ENCODE data around the gene CBL. TPM values are rescaled to one million over a fixed set of nuclear protein-coding genes. Genes with fewer than 3 reads are reported as not detected.

The CBL gene
- total RNA-seq, 6 experiments from 2014 or later = 24.2 to 31.2 (median 26.1) TPM

DNA sequence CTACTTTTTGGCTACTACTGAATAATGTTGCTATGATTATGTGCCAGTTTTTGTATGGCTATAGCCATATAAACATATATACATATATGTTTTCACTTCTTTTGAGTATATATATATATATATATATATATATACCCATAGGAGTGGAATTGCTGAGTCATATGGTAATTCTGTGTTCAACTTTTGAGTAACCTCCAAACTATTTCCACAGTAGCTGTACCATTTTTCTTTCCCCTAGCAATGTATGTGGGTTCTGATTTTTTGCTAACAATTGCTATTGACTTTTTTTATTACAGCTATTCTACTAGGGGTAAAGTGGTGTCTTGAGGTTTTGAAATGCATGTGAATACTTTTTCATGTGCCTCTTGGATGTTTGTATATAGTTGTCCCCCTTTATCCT, 30.4 kb downstream of the CBL start:
- Mint-ChIP-seq H3K4me3 (peak overlapping the region; percentile 29; the same call in 1 of the 2 replicates), H3K4me1 (ENCODE audit: low read depth) (peaks cover 32% of the 10 kb centered on the region), H3K9me3 (no peaks in the 10 kb centered on the region), H3K27ac (peak overlapping the region; percentile 76), H3K36me3 (ENCODE audit: low read depth) (peaks cover 31% of the 10 kb centered on the region), H3K27me3 (ENCODE audit: insufficient read depth) (no peaks in the 10 kb centered on the region)
- TF ChIP-seq, protein P1, sequence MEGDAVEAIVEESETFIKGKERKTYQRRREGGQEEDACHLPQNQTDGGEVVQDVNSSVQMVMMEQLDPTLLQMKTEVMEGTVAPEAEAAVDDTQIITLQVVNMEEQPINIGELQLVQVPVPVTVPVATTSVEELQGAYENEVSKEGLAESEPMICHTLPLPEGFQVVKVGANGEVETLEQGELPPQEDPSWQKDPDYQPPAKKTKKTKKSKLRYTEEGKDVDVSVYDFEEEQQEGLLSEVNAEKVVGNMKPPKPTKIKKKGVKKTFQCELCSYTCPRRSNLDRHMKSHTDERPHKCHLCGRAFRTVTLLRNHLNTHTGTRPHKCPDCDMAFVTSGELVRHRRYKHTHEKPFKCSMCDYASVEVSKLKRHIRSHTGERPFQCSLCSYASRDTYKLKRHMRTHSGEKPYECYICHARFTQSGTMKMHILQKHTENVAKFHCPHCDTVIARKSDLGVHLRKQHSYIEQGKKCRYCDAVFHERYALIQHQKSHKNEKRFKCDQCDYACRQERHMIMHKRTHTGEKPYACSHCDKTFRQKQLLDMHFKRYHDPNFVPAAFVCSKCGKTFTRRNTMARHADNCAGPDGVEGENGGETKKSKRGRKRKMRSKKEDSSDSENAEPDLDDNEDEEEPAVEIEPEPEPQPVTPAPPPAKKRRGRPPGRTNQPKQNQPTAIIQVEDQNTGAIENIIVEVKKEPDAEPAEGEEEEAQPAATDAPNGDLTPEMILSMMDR (IDR thresholded peaks at IDR 0.05) = no peak
- DNase-seq = peak; percentile 28

DNA sequence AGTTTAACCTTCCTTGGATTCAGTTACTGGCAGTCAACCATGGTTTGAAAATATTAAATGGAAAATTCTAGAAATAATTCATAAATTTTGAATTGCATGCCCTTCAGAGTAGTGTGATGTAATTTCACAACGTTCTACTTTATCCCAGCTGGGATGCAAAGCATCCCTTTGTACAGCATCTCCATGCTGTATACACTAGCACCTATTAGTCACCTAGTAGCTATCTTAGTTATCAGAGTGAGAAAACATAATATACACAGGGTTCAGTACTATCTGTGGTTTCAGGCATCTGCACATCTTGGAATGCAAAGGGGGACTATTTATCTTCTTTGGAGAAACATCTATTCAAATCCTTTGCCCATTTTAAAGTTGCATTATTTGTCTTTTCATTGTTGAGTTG, 30.8 kb downstream of the CBL start:
- H3K4me3 Mint-ChIP-seq = peak overlapping the region; percentile 29

DNA sequence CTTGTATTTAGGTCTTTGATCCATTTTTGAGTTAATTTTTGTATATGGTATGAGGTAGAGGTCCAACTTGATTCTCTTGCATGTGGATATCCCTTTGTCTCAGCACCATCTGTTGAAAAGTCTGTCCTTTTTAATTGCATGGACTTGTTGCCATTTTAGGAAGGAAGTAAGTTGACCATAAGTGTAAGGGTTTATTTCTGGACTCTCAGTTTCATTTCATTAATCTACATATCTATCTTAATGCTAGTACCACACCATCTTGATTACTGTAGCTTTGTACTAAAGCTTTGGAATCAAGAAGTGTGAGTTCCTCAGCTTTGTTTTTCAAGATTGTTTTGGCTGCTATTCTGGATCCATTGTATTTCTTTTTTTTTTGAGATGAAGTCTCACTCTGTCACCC, 31.4 kb downstream of the CBL start:
- H3K27me3 Mint-ChIP-seq (ENCODE audit: insufficient read depth) = no peaks in the 10 kb centered on the region
- peaks cover 32% of the 10 kb centered on the region for H3K4me1 Mint-ChIP-seq (ENCODE audit: low read depth)
- peak overlapping the region; percentile 17; the same call in 1 of the 2 replicates for H3K4me3 Mint-ChIP-seq
- TF ChIP-seq, protein P1 (IDR thresholded peaks at IDR 0.05) = no peak
- H3K9me3 Mint-ChIP-seq = no peaks in the 10 kb centered on the region
- peak overlapping the region; percentile 76; the same call in 1 of the 2 replicates for H3K27ac Mint-ChIP-seq
- DNase-seq = no peak
- peaks cover 27% of the 10 kb centered on the region for H3K36me3 Mint-ChIP-seq (ENCODE audit: low read depth)

More for the DNA sequence above, 30.8 kb downstream of the CBL start:
- Mint-ChIP-seq H3K27me3 (ENCODE audit: insufficient read depth) (no peaks in the 10 kb centered on the region), H3K4me1 (ENCODE audit: low read depth) (peaks cover 32% of the 10 kb centered on the region), H3K36me3 (ENCODE audit: low read depth) (peaks cover 31% of the 10 kb centered on the region), H3K27ac (peak overlapping the region; percentile 76), H3K9me3 (no peaks in the 10 kb centered on the region)
- TF ChIP-seq, protein P1 (IDR thresholded peaks at IDR 0.05) = no peak
- DNase-seq = peak; percentile 57

DNA sequence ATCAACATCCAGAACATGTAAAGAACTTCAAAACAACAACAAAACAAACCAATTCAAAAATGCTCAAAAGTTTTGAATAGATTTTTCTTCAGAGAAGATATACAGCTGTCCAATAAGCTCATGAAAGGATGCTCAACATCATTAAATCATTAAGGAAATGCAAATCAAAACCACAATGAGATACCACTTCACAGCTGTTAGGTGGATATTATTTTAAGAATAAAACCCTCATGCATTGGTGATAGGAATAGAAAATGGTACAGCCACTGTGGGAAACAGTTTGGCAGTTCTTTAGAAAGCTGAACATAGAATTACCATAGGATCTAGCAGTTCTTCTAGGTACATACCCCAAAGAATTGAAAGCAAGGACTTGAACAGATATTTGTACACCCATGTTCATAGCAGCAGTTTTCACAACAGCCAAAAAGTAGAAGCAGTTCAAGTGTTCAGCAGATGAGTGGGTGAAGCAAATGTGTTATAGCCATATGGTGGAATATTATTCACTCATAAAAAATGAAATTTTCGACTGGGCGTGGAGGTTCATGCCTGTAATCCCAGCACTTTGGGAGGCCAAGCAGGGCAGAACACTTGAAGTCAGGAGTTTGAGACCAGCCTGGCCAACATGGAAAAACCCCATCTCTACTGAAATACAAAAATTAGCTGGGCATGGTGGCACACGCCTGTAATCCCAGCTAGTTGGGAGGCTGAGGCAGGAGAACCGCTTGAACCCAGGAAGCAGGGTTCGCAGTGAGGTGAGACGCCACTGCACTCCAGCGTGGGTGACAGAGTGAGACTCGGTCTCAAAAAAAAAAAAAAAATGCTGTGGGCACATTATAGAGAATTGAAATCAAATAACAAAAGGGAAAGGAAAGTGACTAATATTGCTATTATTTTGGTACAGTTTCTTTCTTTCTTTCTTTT, 42.9 kb downstream of the CBL start:
- TF ChIP-seq, protein P1 (IDR thresholded peaks at IDR 0.05) = no peak
- no peak overlapping the region for H3K4me3 Mint-ChIP-seq
- H3K9me3 Mint-ChIP-seq = no peaks in the 10 kb centered on the region
- H3K4me1 Mint-ChIP-seq (ENCODE audit: low read depth) = peaks cover 12% of the 10 kb centered on the region
- no peak for DNase-seq
- no peak overlapping the region for H3K27ac Mint-ChIP-seq
- no peaks in the 10 kb centered on the region for H3K27me3 Mint-ChIP-seq (ENCODE audit: insufficient read depth)
- no peaks in the 10 kb centered on the region; the same call in 1 of the 2 replicates for H3K36me3 Mint-ChIP-seq (ENCODE audit: low read depth)

DNA sequence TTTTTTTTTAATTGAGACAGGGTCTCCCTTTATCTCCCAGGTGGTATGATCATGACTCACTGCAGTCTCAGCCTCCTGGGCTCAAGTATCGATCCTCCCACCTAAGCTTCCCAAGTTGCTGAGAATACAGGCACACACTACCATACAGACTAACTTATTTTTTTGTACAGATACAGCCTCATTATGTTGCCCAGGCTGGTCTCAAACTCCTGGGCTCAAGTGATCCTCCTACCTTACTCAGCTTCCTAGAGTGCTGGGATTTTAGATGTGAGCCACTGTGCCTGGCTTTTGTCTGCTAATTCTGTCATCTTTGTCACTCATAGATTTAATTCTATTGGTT, 43.5 kb downstream of the CBL start:
- H3K27me3 Mint-ChIP-seq (ENCODE audit: insufficient read depth) = no peaks in the 10 kb centered on the region
- no peaks in the 10 kb centered on the region for H3K9me3 Mint-ChIP-seq
- H3K4me1 Mint-ChIP-seq (ENCODE audit: low read depth) = peaks cover 12% of the 10 kb centered on the region
- no peaks in the 10 kb centered on the region; the same call in 1 of the 2 replicates for H3K36me3 Mint-ChIP-seq (ENCODE audit: low read depth)
- TF ChIP-seq, protein P1 (IDR thresholded peaks at IDR 0.05) = no peak
- H3K27ac Mint-ChIP-seq = no peak overlapping the region
- no peak overlapping the region for H3K4me3 Mint-ChIP-seq
- no peak for DNase-seq

Data from HFFc6 (cell line).